ENCODE data around the gene PSKH1. TPM values are rescaled to one million over a fixed set of nuclear protein-coding genes. Genes with fewer than 3 reads are reported as not detected.

PSKH1 gene
- total and polyA plus RNA-seq, 4 donors: 8.3 to 23.8 (median 13.8) TPM

GRCh38 chr16:67877064-67877463 is 16.0 kb upstream of the PSKH1 start:
- 95% methylated on average over 11 of the region's 11 CpGs for WGBS
- TF ChIP-seq RAD21 (IDR thresholded peaks at IDR 0.05) (no peak), ATF3 (IDR thresholded peaks at IDR 0.05) (no peak)

GRCh38 chr16:67878232-67878631 is 14.8 kb upstream of the PSKH1 start:
- TF ChIP-seq TAF1 (conservative IDR thresholded peaks at IDR 0.05) (no peak), RXRA (IDR thresholded peaks at IDR 0.05) (no peak), RAD21 (IDR thresholded peaks at IDR 0.05) (no peak), REST (IDR thresholded peaks at IDR 0.05) (no peak), JUND (IDR thresholded peaks at IDR 0.05) (no peak), ATF3 (IDR thresholded peaks at IDR 0.05) (no peak), FOXA2 (IDR thresholded peaks at IDR 0.05) (no peak), NR2F2 (IDR thresholded peaks at IDR 0.05) (no peak), GABPA (IDR thresholded peaks at IDR 0.05 in 1 of 2, conservative IDR thresholded peaks at IDR 0.05 in 1 of 2) (no peak), FOXA1 (IDR thresholded peaks at IDR 0.05) (no peak), CTCF (IDR thresholded peaks at IDR 0.05; ENCODE audit: low read depth, low read length, missing input control) (no peak), MAX (IDR thresholded peaks at IDR 0.05) (no peak), SP1 (IDR thresholded peaks at IDR 0.05) (no peak), ZBTB33 (IDR thresholded peaks at IDR 0.05) (no peak), HNF4A (conservative IDR thresholded peaks at IDR 0.05) (no peak), EGR1 (IDR thresholded peaks at IDR 0.05; ENCODE audit: low read depth in 2 of 2) (no peak), YY1 (IDR thresholded peaks at IDR 0.05) (no peak), HNF4G (IDR thresholded peaks at IDR 0.05) (no peak)
- Histone ChIP-seq H3K4me3 (ENCODE audit: low read depth in 1 of 3, low read length in 3 of 3) (no peak overlapping the region), H3K36me3 (ENCODE audit: control insufficient read depth in 4 of 4, insufficient read depth in 3 of 4, low read depth in 1 of 4, low read length in 3 of 4) (peaks cover 30 to 68% (median 46%) of the 10 kb centered on the region in 4 donors), H3K27ac (ENCODE audit: low read depth in 1 of 2, low read length in 2 of 2) (no peak overlapping the region), H3K27me3 (ENCODE audit: control insufficient read depth in 4 of 4, insufficient read depth in 4 of 4, low read length in 3 of 4) (no peaks in the 10 kb centered on the region), H3K9me3 (ENCODE audit: control insufficient read depth in 4 of 4, low read length in 3 of 4) (no peaks in the 10 kb centered on the region), H3K9ac (ENCODE audit: low read depth in 1 of 2, low read length in 2 of 2) (no peak overlapping the region), H3K4me1 (ENCODE audit: control insufficient read depth in 4 of 4, insufficient read depth in 4 of 4, low read length in 3 of 4) (peaks cover 2 to 37% (median 26%) of the 10 kb centered on the region in 4 donors)
- 95% methylated on average over 6 of the region's 6 CpGs for WGBS
- DNase-seq (ENCODE audit: low spot score): no peak

More at GRCh38 chr16:67877064-67877463, 16.0 kb upstream of the PSKH1 start:
- Histone ChIP-seq H3K36me3 (ENCODE audit: control insufficient read depth in 4 of 4, insufficient read depth in 3 of 4, low read depth in 1 of 4, low read length in 3 of 4) (peaks cover 30 to 56% (median 42%) of the 10 kb centered on the region in 4 donors), H3K9me3 (ENCODE audit: control insufficient read depth in 4 of 4, low read length in 3 of 4) (no peaks in the 10 kb centered on the region), H3K4me3 (ENCODE audit: low read depth in 1 of 3, low read length in 3 of 3) (no peak overlapping the region), H3K4me1 (ENCODE audit: control insufficient read depth in 4 of 4, insufficient read depth in 4 of 4, low read length in 3 of 4) (peaks cover 2 to 43% (median 29%) of the 10 kb centered on the region in 4 donors), H3K27ac (ENCODE audit: low read depth in 1 of 2, low read length in 2 of 2) (no peak overlapping the region), H3K27me3 (ENCODE audit: control insufficient read depth in 4 of 4, insufficient read depth in 4 of 4, low read length in 3 of 4) (no peaks in the 10 kb centered on the region), H3K9ac (ENCODE audit: low read depth in 1 of 2, low read length in 2 of 2) (no peak overlapping the region)
- DNase-seq (ENCODE audit: low spot score): no peak

All from liver (tissue), 9 donors.